K562 (cell line): Measurements from ENCODE around the gene SPTSSA. TPM values are rescaled to one million over a fixed set of nuclear protein-coding genes. Genes with fewer than 3 reads are reported as not detected.

Source experiments
- CEBPB ChIP-seq: fragments of 450-650 bp; IDR thresholded peaks from 2 replicates; pipeline ENCODE4 v1.6.1; 2016; ENCODE audit warnings: missing genetic modification characterization, missing compliant biosample characterization
- MEIS2 ChIP-seq: fragments of 450-650 bp; IDR thresholded peaks from 2 replicates; pipeline ENCODE4 v1.6.1; 2014; ENCODE audit warnings: mild to moderate bottlenecking; ENCODE audit not compliant: partially characterized antibody
- RBBP5 ChIP-seq: fragments of 200-600 bp; sonication (generic); IDR thresholded peaks from 2 replicates; pipeline ENCODE4 v1.6.1; 2012; ENCODE audit warnings: borderline replicate concordance, mild to moderate bottlenecking, low read length, control low read depth, inconsistent platforms; ENCODE audit not compliant: insufficient read depth, poor library complexity, severe bottlenecking
- RCOR1 ChIP-seq, 2 experiments: IDR thresholded peaks; 2 replicates each; pipeline ENCODE4 v1.6.1; 2012; ENCODE audit warnings: low read depth in 2 of 2, low read length in 2 of 2, borderline replicate concordance in 1 of 2, improper control_type of control experiment in 1 of 2
- SIX5 ChIP-seq, 2 experiments: IDR thresholded peaks; 2 replicates each; pipeline ENCODE4 v1.6.1; 2011; ENCODE audit warnings: low read length in 2 of 2, borderline replicate concordance in 1 of 2, low read depth in 1 of 2, mild to moderate bottlenecking in 1 of 2, moderate library complexity in 1 of 2; ENCODE audit not compliant: insufficient read depth in 1 of 2
- polyA plus RNA-seq, 8 experiments: library from polyadenylated mRNA; depleted of rRNA in 4 of 8; stranded (reverse) in 5 of 8; unstranded in 3 of 8; fragments of >200 nt; fragmentation: Nextera tagmentation in 2 of 8; fragmentation: Illumina TruSeq in 1 of 8; extraction: Ambion mirVana in 2 of 8; extraction: Trizol in 1 of 8; gene quantifications; 2 replicates each; pipeline versions ENCODE4 v1.2.1 to v1.2.3, GENCODE V29; 2011 to 2014; ENCODE audit warnings: inconsistent platforms in 1 of 8, missing spikeins in 1 of 8
- total RNA-seq, 7 experiments: library from RNA; depleted of rRNA in 6 of 7; stranded (reverse); fragments of >200 nt in 6 of 7; fragmentation: Illumina TruSeq in 2 of 7; extraction: Trizol in 2 of 7; gene quantifications; 2 replicates each; pipeline versions ENCODE4 v1.2.1 to v1.2.3, GENCODE V29; 2011 to 2021; ENCODE audit warnings: low replicate concordance in 1 of 7
- TF ChIP-seq, protein P1 (sequence below): fragments of 250-450 bp; sonication (Bioruptor Pico); IDR thresholded peaks from 2 replicates; pipeline ENCODE4 v1.4.0; 2020
- TF ChIP-seq, protein P2 (sequence below): fragments of 250-450 bp; sonication (Bioruptor Pico); IDR thresholded peaks from 2 replicates; pipeline ENCODE4 v1.5.1; 2021; ENCODE audit warnings: mild to moderate bottlenecking

SPTSSA gene
- total and polyA plus RNA-seq, 9 of the 15 experiments (the other 6 are each of a cell fraction or from before 2014, with no cell fraction given), result 6.8 to 35.7 (median 22.0) TPM

DNA sequence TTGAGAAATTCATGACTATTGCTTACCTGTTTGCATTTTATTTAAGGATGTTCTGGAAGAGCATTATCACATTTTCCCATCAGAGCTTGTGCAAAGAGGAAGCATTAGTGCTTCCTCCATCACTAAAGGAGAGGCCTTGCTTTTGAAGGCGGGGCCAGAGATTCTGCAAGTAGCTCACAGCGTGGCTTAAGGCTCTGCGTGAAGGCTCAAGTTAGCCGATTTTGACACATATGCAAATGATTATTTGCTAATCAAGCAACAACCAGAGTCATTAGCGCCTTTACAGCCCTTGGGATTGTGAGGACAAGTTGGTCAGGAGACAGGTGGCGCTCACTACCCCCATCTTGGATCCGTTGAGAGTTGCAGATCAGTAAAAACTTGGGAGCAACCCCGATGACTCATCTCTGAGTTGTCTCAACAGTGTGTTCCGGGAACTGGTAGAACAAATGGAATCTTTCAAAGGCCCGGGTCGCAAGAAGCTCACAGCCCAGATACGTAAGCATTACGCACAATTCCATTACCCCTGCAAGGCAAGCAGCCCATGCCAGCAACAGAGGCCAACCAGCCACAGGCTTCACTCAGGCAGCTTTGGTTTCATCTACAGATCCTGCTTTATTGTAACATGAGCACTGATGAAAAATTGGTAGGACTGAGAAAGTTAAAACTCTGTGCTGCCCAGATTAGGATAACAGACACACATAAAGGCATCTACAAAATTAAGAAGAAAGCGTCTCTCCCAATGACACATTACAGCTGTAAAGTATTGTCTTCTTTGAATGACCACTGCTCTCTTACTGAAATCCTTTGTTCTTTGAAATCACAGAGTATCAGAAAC lies 34.9 kb upstream of the SPTSSA start (continued):
- TF ChIP-seq RCOR1 (IDR thresholded peaks at IDR 0.05; ENCODE audit: borderline replicate concordance in 1 of 2, low read depth in 2 of 2, low read length in 2 of 2), result peak in 1 of 2 experiments; percentile 30; a peak in 1 of 4 replicates
- TF ChIP-seq RBBP5, result no peak
- TF ChIP-seq, protein P1, sequence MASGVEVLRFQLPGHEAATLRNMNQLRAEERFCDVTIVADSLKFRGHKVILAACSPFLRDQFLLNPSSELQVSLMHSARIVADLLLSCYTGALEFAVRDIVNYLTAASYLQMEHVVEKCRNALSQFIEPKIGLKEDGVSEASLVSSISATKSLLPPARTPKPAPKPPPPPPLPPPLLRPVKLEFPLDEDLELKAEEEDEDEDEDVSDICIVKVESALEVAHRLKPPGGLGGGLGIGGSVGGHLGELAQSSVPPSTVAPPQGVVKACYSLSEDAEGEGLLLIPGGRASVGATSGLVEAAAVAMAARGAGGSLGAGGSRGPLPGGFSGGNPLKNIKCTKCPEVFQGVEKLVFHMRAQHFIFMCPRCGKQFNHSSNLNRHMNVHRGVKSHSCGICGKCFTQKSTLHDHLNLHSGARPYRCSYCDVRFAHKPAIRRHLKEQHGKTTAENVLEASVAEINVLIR (CRISPR knock-in tag), result no peak
- TF ChIP-seq MEIS2, result no peak
- TF ChIP-seq, protein P2, sequence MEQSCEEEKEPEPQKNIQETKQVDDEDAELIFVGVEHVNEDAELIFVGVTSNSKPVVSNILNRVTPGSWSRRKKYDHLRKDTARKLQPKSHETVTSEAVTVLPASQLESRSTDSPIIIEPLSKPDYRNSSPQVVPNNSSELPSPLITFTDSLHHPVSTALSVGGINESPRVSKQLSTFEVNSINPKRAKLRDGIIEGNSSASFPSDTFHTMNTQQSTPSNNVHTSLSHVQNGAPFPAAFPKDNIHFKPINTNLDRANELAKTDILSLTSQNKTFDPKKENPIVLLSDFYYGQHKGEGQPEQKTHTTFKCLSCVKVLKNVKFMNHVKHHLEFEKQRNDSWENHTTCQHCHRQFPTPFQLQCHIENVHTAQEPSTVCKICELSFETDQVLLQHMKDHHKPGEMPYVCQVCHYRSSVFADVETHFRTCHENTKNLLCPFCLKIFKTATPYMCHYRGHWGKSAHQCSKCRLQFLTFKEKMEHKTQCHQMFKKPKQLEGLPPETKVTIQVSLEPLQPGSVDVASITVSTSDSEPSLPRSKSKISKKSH, result no peak
- no peak for TF ChIP-seq SIX5 (IDR thresholded peaks at IDR 0.05; ENCODE audit: borderline replicate concordance in 1 of 2, insufficient read depth in 1 of 2, low read depth in 1 of 2, low read length in 2 of 2)
- peak; percentile 33; the same call in 1 of the 2 replicates for TF ChIP-seq CEBPB (tag)
